Mucosa of gallbladder (tissue), 1 donor: ENCODE data around the gene IL27RA. TPM values are rescaled to one million over a fixed set of nuclear protein-coding genes. Genes with fewer than 3 reads are reported as not detected.

Experiments
- total RNA-seq: library from RNA; stranded (reverse); gene quantifications from one replicate; pipeline ENCODE4 v1.2.1, GENCODE V29; 2021
- donor health status: DM: no; HTN: no; CAD: no.

The IL27RA gene
- total RNA-seq, 1 donor from 2014 or later, result 5.6 TPM

Other genes with a start within 250 kb of the IL27RA start
- 11.2 TPM for gene ZSWIM4, start 236.3 kb upstream of the IL27RA start, total RNA-seq
- gene NANOS3, start 154.6 kb upstream of the IL27RA start, total RNA-seq, result 0.75 TPM
- 2.6 TPM for gene BRME1, start 125.6 kb upstream of the IL27RA start, total RNA-seq
- gene CC2D1A, start 125.6 kb upstream of the IL27RA start, total RNA-seq, result 57.1 TPM
- gene PODNL1, start 93.3 kb upstream of the IL27RA start, total RNA-seq, result 3.2 TPM
- 33.7 TPM for gene DCAF15, start 79.3 kb upstream of the IL27RA start, total RNA-seq
- 25.0 TPM for gene RFX1, start 25.4 kb upstream of the IL27RA start, total RNA-seq
- not detected for gene RLN3, start 3.6 kb upstream of the IL27RA start, total RNA-seq
- gene PALM3, start 30.3 kb downstream of the IL27RA start, total RNA-seq, result 42.8 TPM
- 21.6 TPM for gene MISP3, start 41.0 kb downstream of the IL27RA start, total RNA-seq
- gene C19orf67, start 54.0 kb downstream of the IL27RA start, total RNA-seq, result not detected
- 56.5 TPM for gene SAMD1, start 59.0 kb downstream of the IL27RA start, total RNA-seq
- 98.7 TPM for gene PRKACA, start 86.0 kb downstream of the IL27RA start, total RNA-seq
- gene ASF1B, start 104.8 kb downstream of the IL27RA start, total RNA-seq, result 1.7 TPM
- 33.2 TPM for gene ADGRL1, start 174.4 kb downstream of the IL27RA start, total RNA-seq